ENCODE measurements around the gene GBX2. TPM values are rescaled to one million over a fixed set of nuclear protein-coding genes. Genes with fewer than 3 reads are reported as not detected.

GBX2 gene
- total RNA-seq, 4 donors from 2014 or later, result not detected

GRCh38 chr2:236170590-236171165 lies 2.5 kb upstream of the GBX2 start:
- 10 to 18% methylated on average over 15 to 20 of the region's 21 CpGs for WGBS, 2 donors (ENCODE audit: low coverage in 1 of 2)
- no peak overlapping the region for H3K27ac ChIP-seq
- ATAC-seq, result no peak
- peaks cover 100% of the 10 kb centered on the region for H3K27me3 ChIP-seq
- H3K4me3 ChIP-seq, result no peak overlapping the region
- no peaks in the 10 kb centered on the region for H3K36me3 ChIP-seq
- no peak for TF ChIP-seq POLR2A (IDR thresholded peaks at IDR 0.05)
- no peak for TF ChIP-seq POLR2AphosphoS5 (IDR thresholded peaks at IDR 0.05)
- TF ChIP-seq CTCF (IDR thresholded peaks at IDR 0.05), result no peak
- TF ChIP-seq EP300 (IDR thresholded peaks at IDR 0.05), result no peak
- H3K4me1 ChIP-seq, result peaks cover 0 to 64% (median 41%) of the 10 kb centered on the region in 3 donors
- H3K9me3 ChIP-seq, result no peaks in the 10 kb centered on the region

GRCh38 chr2:236169741-236170589 lies 1.8 kb upstream of the GBX2 start:
- H3K27ac ChIP-seq, result no peak overlapping the region
- H3K4me1 ChIP-seq, result peaks cover 0 to 69% (median 41%) of the 10 kb centered on the region in 3 donors
- TF ChIP-seq CTCF (IDR thresholded peaks at IDR 0.05), result no peak
- no peak for TF ChIP-seq POLR2AphosphoS5 (IDR thresholded peaks at IDR 0.05)
- TF ChIP-seq POLR2A (IDR thresholded peaks at IDR 0.05), result no peak
- no peak for TF ChIP-seq EP300 (IDR thresholded peaks at IDR 0.05)
- peaks cover 100% of the 10 kb centered on the region for H3K27me3 ChIP-seq
- WGBS, 2 donors (ENCODE audit: low coverage in 1 of 2), result 3 to 9% methylated on average over 23 to 29 of the region's 38 CpGs
- H3K36me3 ChIP-seq, result no peaks in the 10 kb centered on the region
- H3K9me3 ChIP-seq, result no peaks in the 10 kb centered on the region
- H3K4me3 ChIP-seq, result no peak overlapping the region
- no peak for ATAC-seq

DNA sequence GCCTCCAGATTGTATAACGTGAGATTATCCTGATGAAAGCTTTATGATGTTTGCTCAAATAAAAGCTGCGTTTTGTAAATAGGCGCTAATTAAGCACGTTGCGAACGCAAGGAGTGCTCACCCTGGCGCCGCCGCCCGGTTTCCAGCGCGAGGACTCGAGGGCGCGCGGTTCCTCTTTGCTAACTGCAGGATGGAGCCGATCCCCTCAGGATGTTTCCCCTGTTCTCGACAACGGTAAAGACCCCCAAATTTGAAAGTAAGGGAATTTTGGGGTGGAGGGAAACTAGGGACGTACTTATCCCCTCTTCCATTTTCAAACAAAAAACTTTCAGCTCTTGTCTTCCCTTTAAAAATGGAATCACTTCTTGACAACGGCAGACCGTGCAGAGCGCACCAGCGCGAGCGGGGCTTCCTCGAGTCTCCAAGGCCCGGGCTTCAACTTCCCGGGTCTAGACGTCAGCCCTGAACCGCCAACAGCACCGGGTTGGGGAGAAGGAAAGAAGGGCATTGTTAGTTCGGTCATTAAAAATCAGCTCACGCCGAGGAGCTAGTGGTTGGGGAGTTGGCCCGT lies 1.1 kb upstream of the GBX2 start:
- no peak for ATAC-seq
- WGBS, 2 donors (ENCODE audit: low coverage in 1 of 2), result 2 to 8% methylated on average over 7 to 22 of the region's 36 CpGs
- TF ChIP-seq POLR2A (IDR thresholded peaks at IDR 0.05) (no peak), CTCF (IDR thresholded peaks at IDR 0.05) (no peak), EP300 (IDR thresholded peaks at IDR 0.05) (no peak), POLR2AphosphoS5 (IDR thresholded peaks at IDR 0.05) (no peak)
- Histone ChIP-seq H3K9me3 (no peaks in the 10 kb centered on the region), H3K4me3 (no peak overlapping the region), H3K4me1 (peaks cover 0 to 76% (median 48%) of the 10 kb centered on the region in 3 donors), H3K36me3 (no peaks in the 10 kb centered on the region), H3K27me3 (peaks cover 100% of the 10 kb centered on the region), H3K27ac (no peak overlapping the region)

GRCh38 chr2:236167297-236168109 lies 683 bp downstream of the GBX2 start:
- TF ChIP-seq POLR2A (IDR thresholded peaks at IDR 0.05), result no peak
- no peak for TF ChIP-seq EP300 (IDR thresholded peaks at IDR 0.05)
- TF ChIP-seq POLR2AphosphoS5 (IDR thresholded peaks at IDR 0.05), result no peak
- peak in 1 of 4 experiments; percentile 36 for TF ChIP-seq CTCF (IDR thresholded peaks at IDR 0.05)
- Histone ChIP-seq H3K4me3 (peak overlapping the region in 1 of 2 donors; percentile 47), H3K9me3 (no peaks in the 10 kb centered on the region), H3K4me1 (peaks cover 0 to 77% (median 55%) of the 10 kb centered on the region in 3 donors), H3K27me3 (peaks cover 100% of the 10 kb centered on the region), H3K27ac (no peak overlapping the region), H3K36me3 (no peaks in the 10 kb centered on the region)
- no peak for ATAC-seq
- WGBS, 2 donors (ENCODE audit: low coverage in 1 of 2), result no CpG with 5 or more reads among the region's 112 CpGs

Data from gastroesophageal sphincter (tissue), 4 donors.